Cortex of kidney (tissue), 1 donor: ENCODE results near the gene CATSPER3.
"Not testable (repeated sequence)": the region's sequence is repeated elsewhere in the genome, so short reads cannot be mapped to it uniquely, and the experiment has no call there.

ENCODE experiments used
- DNase-seq: peaks from one replicate; lab custom pipeline; 2025; lab: John Stamatoyannopoulos, UW

CATSPER3 gene

DNA sequence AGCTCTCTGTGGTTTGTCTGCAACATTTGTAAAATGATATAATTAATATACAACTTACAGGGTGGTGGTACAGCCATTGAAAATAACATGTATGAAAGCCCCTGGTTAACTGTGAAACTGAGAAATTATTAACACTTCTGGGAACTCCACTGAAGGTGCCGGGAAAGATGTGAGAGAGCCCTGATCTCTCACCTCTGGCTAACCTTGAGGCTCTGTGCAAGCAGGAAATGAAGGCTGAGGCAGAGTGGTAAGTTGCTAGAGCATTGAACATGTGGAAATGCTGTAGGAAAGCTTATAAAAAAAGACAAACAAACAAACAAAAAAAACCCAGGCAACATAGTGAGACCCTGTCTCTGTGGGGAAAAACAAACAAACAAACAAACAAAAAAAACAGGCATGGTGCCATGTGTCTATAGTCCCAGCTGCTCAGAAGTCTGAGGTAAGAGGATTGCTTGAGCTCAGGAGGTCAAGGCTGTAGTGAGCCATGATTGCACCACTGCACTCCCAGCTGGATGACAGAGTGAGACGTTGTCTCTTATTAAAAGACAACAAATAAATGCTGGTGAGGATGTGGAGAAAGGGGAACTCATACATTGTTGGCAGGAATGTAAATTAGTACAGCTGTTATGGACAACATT lies 7.5 kb downstream of the CATSPER3 start:
- no peak for DNase-seq

DNA sequence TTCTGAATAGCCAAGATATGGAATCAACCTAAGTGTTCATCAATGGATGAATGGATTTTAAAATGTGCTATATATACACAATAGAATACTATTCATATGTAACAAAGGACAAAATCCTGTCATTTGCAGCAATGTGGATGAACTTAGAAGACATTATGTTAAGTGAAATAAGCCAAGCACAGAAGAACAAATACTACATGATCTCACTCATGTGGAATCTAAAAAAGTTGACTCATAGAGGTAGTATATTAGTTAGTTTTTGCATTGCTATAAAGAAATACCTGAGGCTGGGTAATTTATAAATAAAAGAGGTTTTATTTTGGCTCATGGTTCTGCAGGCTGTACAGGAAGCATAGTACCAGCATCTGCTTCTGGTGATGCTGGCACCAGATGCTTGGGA lies 8.1 kb downstream of the CATSPER3 start:
- DNase-seq: no peak

DNA sequence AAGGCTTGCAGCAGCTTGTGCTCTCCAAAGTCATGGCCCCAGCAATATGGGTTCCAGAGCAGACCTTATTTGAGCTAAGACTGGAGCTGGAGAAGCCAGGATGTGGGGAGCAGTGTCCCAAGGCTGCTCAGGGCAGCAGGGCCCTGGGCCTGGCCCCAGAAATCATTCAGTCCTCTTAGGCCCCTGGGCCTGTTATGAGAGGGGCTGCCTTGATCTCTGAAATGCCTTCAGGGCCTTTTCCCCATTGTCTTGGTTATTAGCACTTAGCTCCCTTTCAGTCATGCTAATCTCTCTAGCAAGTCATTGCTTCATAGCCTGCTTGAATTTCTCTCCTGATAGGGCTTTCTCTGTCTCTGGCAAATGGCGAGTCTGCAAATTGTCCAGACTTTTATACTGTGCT lies 9.1 kb downstream of the CATSPER3 start:
- DNase-seq: no peak

DNA sequence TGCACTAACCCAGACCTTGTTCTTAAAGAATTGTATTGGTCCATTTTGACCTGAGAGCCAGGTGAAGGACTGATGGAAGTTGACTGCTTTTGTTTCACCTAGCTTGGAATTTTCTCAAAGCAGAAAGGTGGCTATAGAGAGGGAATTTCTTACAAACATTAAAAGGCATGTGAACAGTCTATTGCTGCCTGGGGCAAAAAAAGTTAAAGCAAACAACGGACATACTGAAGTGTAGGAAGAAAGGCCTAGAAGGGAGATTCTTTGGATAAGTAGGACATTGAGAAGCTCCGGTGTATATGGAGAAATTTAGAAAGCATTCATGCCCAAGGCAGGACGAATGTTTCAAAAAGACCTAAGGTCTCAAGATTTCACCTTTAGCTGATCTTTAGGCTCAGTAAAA lies 11.7 kb downstream of the CATSPER3 start:
- DNase-seq: no peak

DNA sequence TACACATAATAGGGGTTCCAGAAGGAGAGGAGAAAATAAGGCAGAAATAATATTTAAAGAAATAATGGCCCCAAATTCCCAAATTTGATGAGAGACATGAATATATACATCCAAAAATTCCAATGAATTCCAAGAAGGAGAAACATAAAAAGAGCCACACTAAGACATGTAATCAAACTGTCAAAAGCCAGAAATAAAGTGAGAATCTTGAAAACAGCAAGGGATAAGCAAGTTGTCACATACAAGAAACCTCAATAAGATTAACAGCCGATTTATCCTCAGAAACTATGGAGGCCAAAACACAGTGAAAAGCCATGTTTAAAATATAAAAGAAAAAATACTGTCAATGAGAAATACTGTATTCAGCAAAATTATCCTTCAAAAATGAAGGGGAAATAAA lies 14.5 kb downstream of the CATSPER3 start:
- DNase-seq: no peak

DNA sequence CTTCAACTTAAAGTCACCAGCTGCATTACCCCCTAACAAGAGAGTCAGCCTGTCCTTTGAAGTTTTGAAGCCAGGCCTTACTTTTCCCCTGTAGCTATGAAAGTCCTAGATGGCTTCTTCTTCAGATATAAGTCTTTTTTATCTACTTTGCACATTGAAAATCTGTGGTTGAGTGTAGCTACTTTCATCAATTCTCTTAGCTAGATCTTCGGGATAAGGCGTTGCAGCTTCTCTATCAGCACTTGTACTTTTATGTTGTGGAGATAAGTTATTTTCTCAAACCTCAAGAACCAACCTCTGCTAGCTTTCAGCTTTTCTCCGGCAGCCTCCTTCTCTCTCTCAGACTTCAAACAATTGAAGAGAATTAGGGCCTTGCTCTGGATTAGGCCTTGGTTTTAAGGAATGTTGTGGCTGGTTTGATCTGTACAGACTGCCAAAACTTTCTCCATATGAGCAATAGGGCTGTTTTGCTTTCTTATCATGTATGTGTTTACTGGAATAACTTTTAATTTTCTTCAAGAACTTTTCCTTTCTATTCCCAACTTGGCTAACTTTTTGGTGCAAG lies 21.6 kb downstream of the CATSPER3 start:
- DNase-seq: no peak

DNA sequence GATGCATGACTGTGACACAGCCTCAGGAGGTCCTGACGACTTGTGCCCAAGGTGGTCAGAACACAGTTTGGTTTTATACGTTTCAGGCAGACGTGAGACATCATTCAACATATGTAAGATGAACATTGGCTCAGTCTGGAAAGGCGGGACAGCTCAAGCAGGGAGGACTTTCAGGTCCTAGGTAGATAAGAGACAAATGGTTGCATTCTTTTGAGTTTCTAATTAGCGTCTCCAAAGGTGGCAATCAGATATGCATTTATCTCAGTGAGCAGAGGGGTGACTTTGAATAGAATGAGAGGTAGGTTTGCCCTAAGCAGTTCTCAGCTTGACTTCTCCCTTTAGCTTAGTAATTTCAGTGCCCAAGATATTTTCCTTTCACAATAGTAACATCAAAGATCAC lies 22.5 kb downstream of the CATSPER3 start:
- not testable (repeated sequence) for DNase-seq

DNA sequence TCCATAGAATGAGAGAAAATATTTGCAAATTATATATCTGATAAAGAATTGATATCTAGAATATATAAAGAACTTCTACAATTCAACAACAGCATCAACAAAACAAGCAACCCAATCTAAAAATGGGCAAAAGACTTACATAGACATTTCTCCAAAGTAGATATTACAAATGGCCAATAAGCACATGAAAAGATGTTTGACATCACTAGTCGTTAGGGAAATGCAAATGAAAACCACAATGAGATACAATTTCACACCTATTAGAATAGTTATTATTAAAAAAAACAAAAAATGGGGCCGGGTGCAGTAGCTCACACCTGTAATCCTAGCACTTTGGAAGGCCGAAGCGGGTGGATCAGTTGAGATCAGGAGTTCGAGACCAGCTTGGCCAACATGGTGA lies 24.4 kb downstream of the CATSPER3 start:
- DNase-seq: no peak

DNA sequence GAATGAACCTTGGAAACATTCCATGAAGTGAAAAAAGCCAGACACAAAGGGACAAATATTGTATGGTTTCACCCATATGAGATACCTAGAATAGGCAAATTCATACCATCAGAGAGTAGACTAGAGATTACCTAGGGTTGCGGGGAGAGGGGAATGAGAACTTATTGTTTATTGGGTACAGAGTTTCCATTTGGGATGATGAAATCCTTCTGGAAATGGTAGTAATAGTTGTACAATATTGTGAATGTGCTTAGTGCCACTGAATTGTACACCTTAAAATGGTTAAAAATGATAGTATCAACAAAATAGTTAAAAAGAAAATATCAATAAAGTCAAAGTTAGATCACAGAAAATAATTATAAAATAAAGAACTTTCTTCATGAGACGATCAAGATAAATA lies 25.5 kb downstream of the CATSPER3 start:
- DNase-seq: no peak

DNA sequence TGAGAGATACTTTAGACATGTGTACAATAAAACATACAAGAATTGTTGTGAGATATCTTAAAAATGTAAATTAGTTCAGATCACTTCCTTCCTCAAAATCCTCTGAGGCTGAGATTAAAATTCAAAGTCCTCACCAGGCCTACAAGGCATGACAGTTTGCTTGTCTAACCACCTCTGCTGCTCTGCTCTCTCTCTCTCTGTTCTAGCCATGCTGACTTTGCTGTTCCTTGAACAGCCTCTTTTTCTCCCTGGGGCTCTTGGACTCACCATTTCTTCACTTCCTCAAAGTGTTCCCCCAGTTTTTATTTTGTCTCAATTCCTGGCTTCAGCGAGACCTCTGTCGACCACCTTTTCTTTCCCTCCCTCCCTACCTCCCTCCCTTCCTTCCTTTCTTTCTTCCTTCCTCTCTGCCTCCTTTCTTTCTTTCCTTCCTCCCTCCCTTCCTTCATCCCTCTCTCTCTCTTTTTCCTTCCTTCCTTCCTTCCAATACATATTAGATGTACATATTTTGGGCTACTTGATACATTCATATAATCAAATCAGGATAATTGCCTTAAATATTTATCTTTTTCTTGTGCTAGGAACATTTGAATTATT lies 27.0 kb downstream of the CATSPER3 start:
- DNase-seq: no peak

DNA sequence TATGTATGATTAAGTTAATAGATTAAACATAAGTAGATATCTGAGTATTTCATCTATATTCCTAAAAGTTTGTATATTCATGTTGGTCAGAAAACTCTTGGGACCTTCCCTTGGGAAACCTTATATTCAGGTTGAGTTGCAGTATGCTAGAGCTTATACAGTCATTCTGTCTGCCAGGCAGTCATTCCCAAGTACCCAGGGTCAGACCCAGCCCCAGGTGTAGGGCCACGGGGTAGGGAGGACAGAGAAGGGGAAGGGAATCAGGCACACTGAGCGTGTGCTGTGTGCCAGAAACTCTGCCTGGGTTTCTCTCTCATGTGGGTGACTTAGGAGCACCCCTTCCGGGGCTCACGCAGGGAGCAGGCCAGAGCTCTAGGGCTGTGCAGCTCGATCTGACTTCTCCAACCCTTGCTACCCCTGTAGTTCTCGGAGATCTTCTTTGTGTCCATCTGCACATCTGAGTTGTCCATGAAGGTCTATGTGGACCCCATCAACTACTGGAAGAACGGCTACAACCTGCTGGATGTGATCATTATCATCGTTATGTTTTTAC lies 28.2 kb downstream of the CATSPER3 start:
- DNase-seq: no peak

DNA sequence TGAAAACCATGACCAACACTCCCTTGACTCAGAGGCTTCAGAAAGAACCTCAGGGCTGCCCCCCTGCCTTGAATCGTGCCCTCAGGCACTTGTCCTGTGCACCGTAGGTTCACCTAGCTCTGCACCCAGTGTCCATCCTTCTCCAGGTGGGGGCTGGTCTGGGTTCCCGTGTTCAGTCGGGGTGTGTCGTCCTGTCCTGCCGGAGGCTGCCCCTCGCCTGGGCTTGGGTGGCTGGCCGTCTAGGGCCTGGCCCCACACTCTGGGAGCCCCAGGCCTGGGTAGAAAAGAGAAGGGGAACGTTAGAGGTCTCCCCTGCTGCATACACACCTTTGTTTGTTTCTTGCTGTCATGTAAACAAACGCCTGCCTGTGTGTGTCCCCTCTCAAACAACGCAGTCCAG lies 29.3 kb downstream of the CATSPER3 start:
- no peak for DNase-seq

DNA sequence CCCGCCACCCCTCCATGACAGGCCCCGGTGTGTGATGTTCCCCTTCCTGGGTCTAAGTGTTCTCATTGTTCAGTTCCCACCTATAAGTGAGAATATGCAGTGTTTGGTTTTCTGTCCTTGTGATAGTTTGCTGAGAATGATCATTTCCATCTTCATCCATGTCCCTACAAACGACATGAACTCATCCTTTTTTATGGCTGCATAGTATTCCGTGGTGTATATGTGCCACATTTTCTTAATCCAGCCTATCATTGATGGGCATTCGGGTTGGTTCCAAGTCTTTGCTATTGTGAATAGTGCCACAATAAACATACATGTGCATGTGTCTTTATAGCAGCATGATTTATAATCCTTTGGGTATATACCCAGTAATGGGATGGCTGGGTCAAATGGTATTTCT lies 30.4 kb downstream of the CATSPER3 start:
- DNase-seq: not testable (repeated sequence)

DNA sequence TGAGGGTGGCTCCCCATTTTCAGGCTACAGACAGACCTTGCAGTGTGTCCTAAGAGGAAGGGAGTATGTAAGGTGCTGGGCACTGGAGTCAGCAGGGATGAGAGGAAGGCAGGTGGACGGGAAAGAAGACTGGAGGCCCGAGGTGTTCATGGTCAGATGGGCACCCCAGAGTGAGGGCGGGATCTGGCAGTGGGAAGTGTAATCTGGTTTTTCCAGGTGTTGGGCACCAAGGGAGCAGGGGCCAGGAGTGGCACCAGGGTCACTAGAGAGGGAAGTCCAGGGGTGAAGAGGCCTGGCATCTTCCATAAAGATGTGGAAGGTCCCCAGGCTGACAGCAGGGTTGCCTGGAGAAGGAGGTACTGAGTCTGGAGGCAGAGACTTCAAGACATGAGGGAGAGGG lies 36.7 kb downstream of the CATSPER3 start:
- DNase-seq: no peak

DNA sequence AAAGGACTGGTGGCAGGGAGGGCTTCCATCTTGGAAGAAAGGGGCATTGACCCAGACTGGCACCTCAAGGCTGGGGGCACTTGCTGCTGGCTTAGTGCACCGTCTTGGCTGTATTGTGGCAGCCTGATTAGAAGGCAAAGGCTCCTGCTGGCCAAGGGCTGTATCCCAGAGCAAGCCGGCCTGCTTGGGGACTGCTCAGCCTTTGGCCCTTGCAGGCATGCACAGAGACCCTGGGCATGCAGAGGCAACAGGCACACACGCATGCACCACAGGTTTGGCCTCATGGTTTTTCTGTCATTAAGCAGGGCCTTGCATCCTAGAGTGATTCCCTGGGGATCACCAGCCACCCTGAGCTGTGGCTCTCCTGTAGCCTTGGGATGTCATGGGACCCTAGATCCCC lies 37.4 kb downstream of the CATSPER3 start:
- DNase-seq: no peak

DNA sequence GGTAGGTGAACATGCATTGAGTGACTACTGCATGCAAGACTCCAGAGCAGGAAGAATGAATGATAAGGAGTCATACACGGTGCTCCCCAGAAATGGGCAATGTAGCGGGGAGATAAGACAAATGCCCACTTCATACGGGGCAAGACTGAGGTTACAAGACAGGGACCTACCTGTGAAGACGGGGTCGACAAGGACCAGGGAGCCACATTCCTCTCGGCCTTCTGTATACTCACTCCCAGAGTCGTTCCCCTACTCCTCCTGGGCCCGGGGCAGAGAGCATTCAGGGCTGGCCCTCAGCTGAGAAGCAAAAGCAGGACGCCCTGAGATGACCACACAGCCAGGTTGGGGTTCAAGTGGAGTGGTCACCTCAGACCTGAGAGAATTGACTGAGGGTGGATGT lies 39.6 kb downstream of the CATSPER3 start:
- DNase-seq: no peak

DNA sequence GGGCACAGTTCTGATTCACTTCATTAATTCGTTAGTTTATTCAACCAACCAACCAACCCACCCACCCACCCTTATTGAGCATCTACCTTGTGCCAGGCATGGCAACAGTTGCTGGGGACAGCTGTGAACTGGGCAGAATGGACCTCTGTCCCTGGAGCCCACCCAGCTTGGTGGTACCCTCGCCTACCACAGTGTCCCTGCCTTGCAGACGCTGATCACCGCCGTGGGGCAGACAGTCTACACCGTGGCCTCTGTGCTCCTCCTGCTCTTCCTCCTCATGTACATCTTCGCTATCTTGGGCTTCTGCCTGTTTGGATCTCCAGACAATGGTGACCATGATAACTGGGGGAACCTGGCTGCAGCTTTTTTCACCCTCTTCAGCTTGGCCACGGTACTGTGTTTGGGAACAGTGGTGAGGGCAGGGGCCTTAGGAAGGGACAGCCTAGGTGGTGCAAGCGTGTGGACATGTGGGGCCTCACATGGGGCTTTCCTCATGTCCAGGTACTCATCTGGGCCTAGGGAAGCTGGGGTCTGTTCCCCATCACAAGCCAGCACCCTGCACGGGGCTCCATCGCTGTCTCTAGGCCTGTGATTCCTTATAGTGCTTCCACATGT lies 40.1 kb downstream of the CATSPER3 start:
- no peak for DNase-seq

DNA sequence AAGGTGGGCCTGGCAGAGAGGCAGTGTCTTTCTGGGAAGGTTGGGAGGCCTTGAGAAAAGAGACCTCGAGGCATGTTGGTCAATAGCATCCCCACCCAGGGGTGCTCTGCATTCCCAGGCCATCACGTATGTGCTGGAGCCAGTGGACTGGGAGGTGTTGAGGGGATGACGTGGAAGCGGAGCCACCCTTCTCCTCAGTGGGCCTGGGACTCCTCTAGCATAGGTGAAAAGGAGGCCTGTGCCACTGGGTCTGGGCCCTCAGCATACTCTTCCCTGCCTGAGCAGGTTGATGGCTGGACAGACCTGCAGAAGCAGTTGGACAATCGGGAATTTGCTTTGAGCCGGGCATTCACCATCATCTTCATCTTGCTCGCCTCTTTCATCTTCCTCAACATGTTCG lies 40.8 kb downstream of the CATSPER3 start:
- DNase-seq: no peak

DNA sequence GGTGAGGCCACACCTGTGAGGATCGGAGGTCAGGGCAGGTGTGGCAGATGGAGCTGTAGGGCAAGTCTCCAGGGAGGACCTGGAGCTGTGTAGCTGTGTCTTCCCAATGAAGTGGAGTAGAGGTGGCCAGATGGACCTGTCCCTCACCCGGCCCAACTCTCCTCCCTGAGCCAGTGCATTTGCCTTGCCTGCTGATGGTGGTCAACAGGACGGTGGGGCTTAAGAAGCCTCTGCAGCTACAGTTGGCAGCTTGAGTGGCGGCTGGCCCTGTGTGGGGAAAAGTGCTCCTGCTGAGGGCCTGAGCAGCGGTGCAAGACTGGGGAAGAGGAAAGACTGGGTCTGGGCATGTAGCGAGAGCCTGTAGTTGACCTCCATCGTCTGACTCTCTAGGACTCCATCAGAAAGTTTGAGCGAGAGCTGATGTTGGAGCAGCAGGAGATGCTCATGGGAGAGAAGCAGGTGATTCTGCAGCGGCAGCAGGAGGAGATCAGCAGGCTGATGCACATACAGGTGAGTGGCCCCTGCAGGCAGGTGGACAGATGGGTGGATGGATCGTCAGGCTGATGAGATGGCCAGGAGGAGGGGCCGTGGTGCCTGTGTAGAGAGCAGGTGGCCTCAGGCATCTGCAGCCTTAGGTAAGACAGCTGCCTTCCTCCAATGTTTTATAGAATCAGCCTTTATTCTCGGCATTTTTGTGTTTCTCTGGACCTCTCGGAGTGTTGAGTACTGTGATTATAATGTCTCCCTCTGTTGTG lies 41.5 kb downstream of the CATSPER3 start:
- no peak for DNase-seq

DNA sequence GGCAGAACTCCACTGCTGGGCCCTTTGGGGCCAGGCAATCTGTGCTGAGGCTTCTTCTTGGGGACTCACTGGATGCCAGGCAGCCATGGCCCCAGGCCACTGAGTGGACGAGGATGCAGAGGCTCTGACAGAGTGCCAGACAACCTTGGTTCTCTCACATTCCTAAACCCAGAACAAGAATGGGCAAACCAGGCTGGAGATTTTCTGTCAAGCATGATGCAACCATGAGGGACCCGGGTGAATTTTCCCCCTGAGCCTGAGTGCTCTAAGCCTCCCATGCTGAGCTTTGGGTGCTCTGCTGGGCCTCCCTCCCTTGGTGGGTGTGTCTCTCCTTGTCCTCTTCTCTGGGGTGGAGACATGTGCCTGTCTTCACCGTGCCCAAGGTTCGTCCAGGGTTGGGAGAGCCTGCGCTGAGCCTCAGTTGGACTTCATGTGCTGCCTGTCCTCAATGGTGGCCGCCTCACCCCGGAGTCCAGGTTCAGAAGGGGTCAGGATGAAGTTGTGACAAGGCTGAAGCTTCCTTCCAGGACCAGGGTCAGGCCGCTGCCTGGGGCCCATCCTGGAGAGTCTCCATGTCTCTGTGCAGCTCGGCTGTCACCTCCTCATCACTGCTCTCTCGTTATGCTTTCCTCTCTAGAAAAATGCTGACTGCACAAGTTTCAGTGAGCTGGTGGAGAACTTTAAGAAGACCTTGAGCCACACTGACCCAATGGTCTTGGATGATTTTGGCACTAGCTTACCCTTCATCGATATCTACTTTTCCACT lies 42.2 kb downstream of the CATSPER3 start:
- DNase-seq: no peak

DNA sequence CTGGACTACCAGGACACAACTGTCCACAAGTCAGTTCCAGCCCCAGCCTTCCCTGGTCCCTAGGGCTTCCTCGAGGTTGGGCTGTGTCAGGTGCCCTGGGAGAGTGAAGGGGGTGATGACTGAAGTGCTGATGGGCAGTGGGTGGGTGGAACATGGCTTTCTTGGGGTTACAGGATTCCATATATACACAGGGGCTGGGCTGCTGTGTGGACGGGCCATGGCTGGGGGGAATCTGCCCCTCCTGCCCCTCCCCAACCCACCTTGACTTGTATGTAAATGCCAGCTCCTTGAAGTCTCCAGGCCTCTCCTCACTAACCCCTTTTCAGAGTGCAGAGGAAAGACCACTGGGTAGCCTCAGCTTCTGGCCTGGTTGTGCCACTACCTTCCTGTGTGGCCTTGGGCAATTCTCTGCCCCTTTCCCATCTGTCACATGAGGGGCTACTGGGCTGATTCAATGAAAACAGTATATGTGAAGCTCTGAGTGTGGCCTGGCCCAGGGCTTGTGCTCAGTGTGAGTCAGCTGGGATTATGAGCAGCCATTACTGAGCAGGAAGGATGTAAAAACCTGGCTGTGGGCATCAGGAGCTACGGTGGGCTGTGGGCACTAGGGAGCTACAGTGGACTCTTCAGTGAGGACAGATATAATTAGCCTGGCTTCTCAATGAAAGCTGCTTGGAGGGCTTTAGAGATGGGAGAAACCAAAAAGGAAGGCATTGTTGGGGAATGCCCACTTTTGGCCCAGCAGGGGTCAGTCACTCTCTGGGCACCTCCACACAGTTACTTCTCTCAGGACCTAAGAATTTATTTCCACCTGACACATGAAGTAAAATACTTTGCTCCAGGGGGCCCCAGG lies 43.0 kb downstream of the CATSPER3 start:
- no peak for DNase-seq
